IMR-90 (cell line): ENCODE data around the gene TCF12. TPM values are rescaled to one million over a fixed set of nuclear protein-coding genes. Genes with fewer than 3 reads are reported as not detected.

Source experiments
- ATAC-seq: fragments of 200-7000 bp; cut with Tn5 transposase; 2 replicates; pipeline ENCODE4 v1.9.1; 2020; ENCODE audit warnings: low read depth, mild to moderate bottlenecking, moderate library complexity
- BruUV-seq: library from RNA; stranded (reverse); fragments of 400-500 nt; replicated peaks from 2 replicates; lab custom pipeline; 2021; lab: Mats Ljungman, UMichigan
- CTCF ChIA-PET: fragments of 300-600 bp; formaldehyde crosslinking; extraction: SDS; loops from one replicate; lab custom pipeline; 2021; ENCODE audit warnings: antibody characterized with exemption; lab: Yijun Ruan, JAX
- POLR2A ChIA-PET: fragments of 300-600 bp; sonication (Branson Sonifier 250); formaldehyde crosslinking; loops from one replicate; lab custom pipeline; 2022; ENCODE audit warnings: antibody characterized with exemption; ENCODE audit not compliant: unreplicated experiment; lab: Charles Lee
- DNase-seq: peaks from one replicate; pipeline ENCODE4 v3.0.0; 2013
- H2AFZ ChIP-seq: replicated peaks from 2 replicates; pipeline ENCODE3; 2013; ENCODE audit warnings: low read length, mild to moderate bottlenecking; ENCODE audit not compliant: poor library complexity
- H2AK5ac ChIP-seq: 2 replicates; pipeline ENCODE4 v1.6.1; 2013; ENCODE audit warnings: low read depth, low read length, inconsistent platforms
- H2AK9ac ChIP-seq: replicated peaks from 2 replicates; pipeline ENCODE3; 2013; ENCODE audit warnings: mild to moderate bottlenecking, low read depth, low read length, moderate library complexity; ENCODE audit not compliant: poor library complexity
- H2BK120ac ChIP-seq: 2 replicates; pipeline ENCODE4 v1.6.1; 2013; ENCODE audit warnings: low read depth, low read length, inconsistent platforms
- H2BK15ac ChIP-seq: 3 replicates; pipeline ENCODE4 v1.6.1; 2013; ENCODE audit warnings: low read depth, low read length, inconsistent platforms
- H2BK20ac ChIP-seq: 2 replicates; pipeline ENCODE4 v1.6.1; 2013; ENCODE audit warnings: low read depth, mild to moderate bottlenecking, inconsistent platforms, low read length, moderate library complexity
- H2BK5ac ChIP-seq: 2 replicates; pipeline ENCODE4 v1.6.1; 2013; ENCODE audit warnings: mild to moderate bottlenecking, low read depth, low read length, inconsistent platforms; ENCODE audit not compliant: poor library complexity, severe bottlenecking
- H3K14ac ChIP-seq: replicated peaks from 2 replicates; pipeline ENCODE4 v1.6.1; 2013; ENCODE audit warnings: low read depth, low read length, inconsistent platforms
- H3K18ac ChIP-seq: 2 replicates; pipeline ENCODE4 v1.6.1; 2013; ENCODE audit warnings: low read depth, low read length, control low read depth
- H3K23ac ChIP-seq: 2 replicates; pipeline ENCODE4 v1.6.1; 2013; ENCODE audit warnings: low read depth, low read length, inconsistent platforms
- H3K27ac ChIP-seq: 2 replicates; pipeline ENCODE4 v1.5.1; 2013; ENCODE audit warnings: mild to moderate bottlenecking, control low read depth, low read length; ENCODE audit not compliant: insufficient read depth
- H3K27me3 ChIP-seq: 2 replicates; pipeline ENCODE4 v1.6.1; 2013; ENCODE audit warnings: low read length; ENCODE audit not compliant: control insufficient read depth, insufficient read depth
- H3K36me3 ChIP-seq: 2 replicates; pipeline ENCODE4 v1.6.1; 2013; ENCODE audit warnings: low read length, mixed read lengths; ENCODE audit not compliant: control insufficient read depth, insufficient read depth
- H3K4ac ChIP-seq: 2 replicates; pipeline ENCODE4 v1.6.1; 2013; ENCODE audit warnings: low read depth, low read length, inconsistent platforms
- H3K4me1 ChIP-seq: 2 replicates; pipeline ENCODE4 v1.6.1; 2013; ENCODE audit warnings: low read length, mixed read lengths; ENCODE audit not compliant: control insufficient read depth, insufficient read depth
- H3K4me2 ChIP-seq: 2 replicates; pipeline ENCODE4 v1.6.1; 2013; ENCODE audit warnings: low read depth, mild to moderate bottlenecking, control low read depth, low read length, moderate library complexity
- H3K4me3 ChIP-seq: 2 replicates; pipeline ENCODE4 v1.5.1; 2013; ENCODE audit warnings: low read depth, mild to moderate bottlenecking, control low read depth, low read length, moderate library complexity; ENCODE audit not compliant: insufficient read depth
- H3K56ac ChIP-seq: 2 replicates; pipeline ENCODE4 v1.6.1; 2013; ENCODE audit warnings: low read length, inconsistent platforms; ENCODE audit not compliant: insufficient read depth; ENCODE audit errors: extremely low read depth
- H3K79me1 ChIP-seq, 2 experiments: 2 replicates each; pipeline ENCODE4 v1.6.1; 2013; ENCODE audit warnings: low read length in 2 of 2, inconsistent platforms in 1 of 2, low read depth in 1 of 2
- H3K9ac ChIP-seq: 2 replicates; pipeline ENCODE4 v1.6.1; 2013; ENCODE audit warnings: low read depth, low read length, control low read depth
- H3K9me1 ChIP-seq: 2 replicates; pipeline ENCODE4 v1.6.1; 2013; ENCODE audit warnings: low read length, inconsistent platforms; ENCODE audit not compliant: insufficient read depth
- H3K9me3 ChIP-seq: 2 replicates; pipeline ENCODE4 v1.6.1; 2013; ENCODE audit warnings: low read length; ENCODE audit not compliant: control insufficient read depth, insufficient read depth
- H4K20me1 ChIP-seq: 2 replicates; pipeline ENCODE4 v1.6.1; 2013; ENCODE audit warnings: low read length, inconsistent platforms; ENCODE audit not compliant: insufficient read depth
- H4K5ac ChIP-seq: 2 replicates; pipeline ENCODE4 v1.6.1; 2013; ENCODE audit warnings: mild to moderate bottlenecking, low read depth, low read length, control low read depth
- H4K8ac ChIP-seq, 2 experiments: 2 replicates each; pipeline ENCODE4 v1.6.1; 2013; ENCODE audit warnings: low read depth in 2 of 2, low read length in 2 of 2, control low read depth in 1 of 2, inconsistent platforms in 1 of 2
- H4K91ac ChIP-seq: 2 replicates; pipeline ENCODE4 v1.6.1; 2013; ENCODE audit warnings: low read depth, low read length, inconsistent platforms; ENCODE audit not compliant: insufficient read depth
- CEBPB ChIP-seq: IDR thresholded peaks from 2 replicates; pipeline ENCODE4 v1.6.1; 2012; ENCODE audit warnings: low read depth, low read length, improper control_type of control experiment
- ELK1 ChIP-seq: fragments of 150-350 bp; IDR thresholded peaks from 2 replicates; pipeline ENCODE4 v1.6.1; 2016; ENCODE audit warnings: low read depth, mild to moderate bottlenecking, low read length, moderate library complexity, borderline replicate concordance
- MXI1 ChIP-seq: IDR thresholded peaks from 2 replicates; pipeline ENCODE4 v1.6.1; 2012; ENCODE audit warnings: low read depth, mild to moderate bottlenecking, low read length, moderate library complexity, borderline replicate concordance
- NFE2L2 ChIP-seq: fragments of 150-350 bp; IDR thresholded peaks from 2 replicates; pipeline ENCODE4 v1.6.1; 2016; ENCODE audit warnings: low read depth, mild to moderate bottlenecking, low read length
- RFX5 ChIP-seq: IDR thresholded peaks from 2 replicates; pipeline ENCODE4 v1.8.0; 2012; ENCODE audit warnings: low read depth, mild to moderate bottlenecking, low read length, moderate library complexity
- SMC3 ChIP-seq: fragments of 150-350 bp; IDR thresholded peaks from 2 replicates; pipeline ENCODE4 v1.6.1; 2016; ENCODE audit warnings: low read depth, mild to moderate bottlenecking, antibody characterized with exemption, low read length, moderate library complexity
- WGBS, 2 experiments: methylation state at CpG; one replicate each; pipeline versions ENCODE4 v1.1.5 to v1.1.7; 2013; ENCODE audit warnings: missing lambda C conversion rate in 2 of 2; ENCODE audit not compliant: insufficient read length in 1 of 2; ENCODE audit errors: extremely low coverage in 2 of 2; 5-methylcytosine and 5-hydroxymethylcytosine counted together
- dilution Hi-C: fragments of 300-500 bp; cut with HindIII; formaldehyde crosslinking; loops from one replicate; pipeline ENCODE4 v1.14.3; 2018; ENCODE audit warnings: low sequenced_read_pairs; ENCODE audit not compliant: unreplicated experiment
- in situ Hi-C: fragments of 300-500 bp; cut with MboI; formaldehyde crosslinking; loops from 3 replicates; pipeline ENCODE4 v1.14.3; 2019; ENCODE audit warnings: low sequenced_read_pairs, inconsistent platforms, mixed read lengths
- intact Hi-C: fragments of 100-400 bp; cut with micrococcal nuclease; formaldehyde crosslinking; loops from 2 replicates; pipeline ENCODE4 v1.10.0; 2022
- polyA plus RNA-seq, 3 experiments: library from polyadenylated mRNA; depleted of rRNA; stranded (reverse); fragments of >200 nt; gene quantifications; 2 replicates each; pipeline ENCODE4 v1.2.3, GENCODE V29; 2012; ENCODE audit warnings: low replicate concordance in 1 of 3
- total RNA-seq: library from RNA; depleted of rRNA; stranded (reverse); fragments of >200 nt; gene quantifications from 2 replicates; pipeline ENCODE4 v1.2.3, GENCODE V29; 2012

TCF12 gene
- total and polyA plus RNA-seq, 2 of the 4 experiments (the other 2 are of a cell fraction) = 79.4 to 160 TPM

GRCh38 chr15:57069423-57069822 lies 151.0 kb downstream of the TCF12 start:
- no peak overlapping the region for H3K4me3 ChIP-seq
- TF ChIP-seq MXI1 (no peak), RFX5 (no peak), CEBPB (no peak), ELK1 (no peak), NFE2L2 (no peak), SMC3 (no peak)
- H2AFZ ChIP-seq = no peak overlapping the region
- no peak overlapping the region for H2BK20ac ChIP-seq
- H4K5ac ChIP-seq = no peak overlapping the region
- H3K79me1 ChIP-seq = peaks cover 3 to 57% of the 10 kb centered on the region in 2 experiments; a peak in 3 of 4 replicates
- no peak overlapping the region for H3K56ac ChIP-seq
- no peak overlapping the region for H3K9ac ChIP-seq
- no peak overlapping the region for H4K8ac ChIP-seq
- H3K27me3 ChIP-seq = no peaks in the 10 kb centered on the region
- H3K23ac ChIP-seq = peak overlapping the region; percentile 68; the same call in 1 of the 2 replicates
- ChIA-PET POLR2A (no interaction called here), CTCF (interaction anchor here (0.6 kb wide), 1 partner anchor 117 kb away, joined by 3 read pairs; no protein-coding TSS in a partner anchor)
- H2AK9ac ChIP-seq = no peak overlapping the region
- peaks cover 2% of the 10 kb centered on the region; the same call in 1 of the 2 replicates for H3K4me1 ChIP-seq
- no peak overlapping the region for H3K4me2 ChIP-seq
- in situ Hi-C loops (no loop called here), dilution Hi-C loops (no loop called here), intact Hi-C loops (no loop called here)
- H2BK120ac ChIP-seq = no peak overlapping the region
- peaks cover 9% of the 10 kb centered on the region; the same call in 1 of the 2 replicates for H4K20me1 ChIP-seq
- no peak overlapping the region for H2AK5ac ChIP-seq
- WGBS, 2 experiments = no CpG with 5 or more reads among the region's 2 CpGs
- H4K91ac ChIP-seq = no peak overlapping the region
- no peak overlapping the region for H2BK15ac ChIP-seq
- H3K9me1 ChIP-seq = peaks cover 3% of the 10 kb centered on the region; the same call in 1 of the 2 replicates
- no TSS peak for BruUV-seq
- no peak overlapping the region for H3K27ac ChIP-seq
- H3K18ac ChIP-seq = no peak overlapping the region
- H3K36me3 ChIP-seq = no peaks in the 10 kb centered on the region
- no peak for ATAC-seq
- H3K4ac ChIP-seq = no peak overlapping the region
- no peak overlapping the region for H2BK5ac ChIP-seq
- H3K14ac ChIP-seq = peak overlapping the region; percentile 66; the same call in 1 of the 2 replicates
- no peak for DNase-seq
- H3K9me3 ChIP-seq = no peaks in the 10 kb centered on the region
